Measurements from ENCODE around the gene CFAP92.
"Not testable (repeated sequence)": the region's sequence is repeated elsewhere in the genome, so short reads cannot be mapped to it uniquely, and the experiment has no call there.

CFAP92 gene

GRCh38 chr3:128935922-128936321, 58.0 kb downstream of the CFAP92 start:
- no peak for DNase-seq

GRCh38 chr3:128933922-128934253, 60.0 kb downstream of the CFAP92 start:
- no peak for DNase-seq

- DNase-seq, result no peak
Observed at GRCh38 chr3:128933213-128933921, 60.5 kb downstream of the CFAP92 start.

GRCh38 chr3:128932516-128933212, 61.2 kb downstream of the CFAP92 start:
- DNase-seq, result no peak

- no peak for DNase-seq
Observed at GRCh38 chr3:128931046-128931445, 62.8 kb downstream of the CFAP92 start.

- no peak for DNase-seq
Observed at GRCh38 chr3:128929364-128929763, 64.5 kb downstream of the CFAP92 start.

GRCh38 chr3:128923986-128924385, 69.9 kb downstream of the CFAP92 start:
- DNase-seq, result not testable (repeated sequence)

- DNase-seq, result no peak
Observed at GRCh38 chr3:128923576-128923975, 70.3 kb downstream of the CFAP92 start.

GRCh38 chr3:128922804-128923459, 70.9 kb downstream of the CFAP92 start:
- no peak for DNase-seq

GRCh38 chr3:128919988-128920387, 73.9 kb downstream of the CFAP92 start:
- no peak for DNase-seq

- DNase-seq, result no peak
Observed at GRCh38 chr3:128917291-128917690, 76.6 kb downstream of the CFAP92 start.

- DNase-seq, result no peak
Observed at GRCh38 chr3:128914966-128915645, 78.8 kb downstream of the CFAP92 start.

- no peak for DNase-seq
Observed at GRCh38 chr3:128911911-128912310, 82.0 kb downstream of the CFAP92 start.

- no peak for DNase-seq
Observed at GRCh38 chr3:128910006-128910405, 83.9 kb downstream of the CFAP92 start.

- DNase-seq, result no peak
Observed at GRCh38 chr3:128908951-128909350, 84.9 kb downstream of the CFAP92 start.

- DNase-seq, result no peak
Observed at GRCh38 chr3:128907706-128908445, 86.0 kb downstream of the CFAP92 start.

GRCh38 chr3:128906804-128907525, 86.9 kb downstream of the CFAP92 start:
- no peak for DNase-seq

GRCh38 chr3:128906031-128906803, 87.7 kb downstream of the CFAP92 start:
- no peak for DNase-seq

GRCh38 chr3:128903501-128903900, 90.4 kb downstream of the CFAP92 start:
- DNase-seq, result no peak

- DNase-seq, result no peak
Observed at GRCh38 chr3:128902426-128902825, 91.5 kb downstream of the CFAP92 start.

Measured in inflammatory macrophage treated with lipopolysaccharide for 4 hours (primary cell).